Fibroblast of villous mesenchyme (primary cell): Measurements from ENCODE around the gene GLIPR2. TPM values are rescaled to one million over a fixed set of nuclear protein-coding genes. Genes with fewer than 3 reads are reported as not detected.

Source experiments
- DNase-seq: peaks from one replicate; pipeline ENCODE4 v3.0.0-alpha.2; 2010; ENCODE audit warnings: low read depth
- H3K4me3 ChIP-seq: 2 replicates; pipeline ENCODE4 v1.5.1; 2011; ENCODE audit warnings: low read depth, mild to moderate bottlenecking, low read length
- CTCF ChIP-seq: IDR thresholded peaks from 2 replicates; pipeline ENCODE4 v1.5.1; 2012; ENCODE audit warnings: low read depth, mild to moderate bottlenecking, low read length; ENCODE audit not compliant: insufficient read depth
- total RNA-seq: library from RNA; depleted of rRNA; stranded (reverse); fragments of >200 nt; gene quantifications from 2 replicates; pipeline ENCODE4 v1.2.3, GENCODE V29; 2012

GLIPR2 gene
- total RNA-seq, 1 donor: 29.4 TPM

GRCh38 chr9:36137392-36138004, 965 bp downstream of the GLIPR2 start:
- peak overlapping the region; percentile 77 for H3K4me3 ChIP-seq
- TF ChIP-seq CTCF: no peak
- peak; percentile 35 for DNase-seq

DNA sequence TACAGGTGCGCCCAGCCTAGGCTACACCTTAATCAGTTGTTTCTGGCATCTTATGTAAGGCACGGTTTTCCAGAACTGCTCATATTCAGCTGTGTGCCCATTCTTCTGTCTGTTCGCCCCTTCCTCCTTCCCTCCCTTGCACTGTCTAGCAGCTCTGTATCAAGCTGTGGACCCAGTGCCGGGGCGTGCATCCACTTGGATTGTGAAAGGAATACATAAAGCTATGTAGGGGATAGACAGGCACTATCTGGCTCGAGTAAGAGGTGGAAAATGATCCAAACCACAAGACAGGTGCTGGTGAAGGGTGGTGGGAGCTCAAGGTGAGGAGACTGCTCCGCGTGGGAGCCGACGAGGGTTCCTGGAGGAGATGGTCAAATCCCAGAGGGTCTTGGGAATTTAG, 2.0 kb downstream of the GLIPR2 start:
- TF ChIP-seq CTCF: no peak
- no peak for DNase-seq
- no peak overlapping the region for H3K4me3 ChIP-seq

- TF ChIP-seq CTCF: no peak
- DNase-seq: no peak
- no peak overlapping the region for H3K4me3 ChIP-seq
These were observed 2.4 kb downstream of the GLIPR2 start for GRCh38 chr9:36138901-36139300.

DNA sequence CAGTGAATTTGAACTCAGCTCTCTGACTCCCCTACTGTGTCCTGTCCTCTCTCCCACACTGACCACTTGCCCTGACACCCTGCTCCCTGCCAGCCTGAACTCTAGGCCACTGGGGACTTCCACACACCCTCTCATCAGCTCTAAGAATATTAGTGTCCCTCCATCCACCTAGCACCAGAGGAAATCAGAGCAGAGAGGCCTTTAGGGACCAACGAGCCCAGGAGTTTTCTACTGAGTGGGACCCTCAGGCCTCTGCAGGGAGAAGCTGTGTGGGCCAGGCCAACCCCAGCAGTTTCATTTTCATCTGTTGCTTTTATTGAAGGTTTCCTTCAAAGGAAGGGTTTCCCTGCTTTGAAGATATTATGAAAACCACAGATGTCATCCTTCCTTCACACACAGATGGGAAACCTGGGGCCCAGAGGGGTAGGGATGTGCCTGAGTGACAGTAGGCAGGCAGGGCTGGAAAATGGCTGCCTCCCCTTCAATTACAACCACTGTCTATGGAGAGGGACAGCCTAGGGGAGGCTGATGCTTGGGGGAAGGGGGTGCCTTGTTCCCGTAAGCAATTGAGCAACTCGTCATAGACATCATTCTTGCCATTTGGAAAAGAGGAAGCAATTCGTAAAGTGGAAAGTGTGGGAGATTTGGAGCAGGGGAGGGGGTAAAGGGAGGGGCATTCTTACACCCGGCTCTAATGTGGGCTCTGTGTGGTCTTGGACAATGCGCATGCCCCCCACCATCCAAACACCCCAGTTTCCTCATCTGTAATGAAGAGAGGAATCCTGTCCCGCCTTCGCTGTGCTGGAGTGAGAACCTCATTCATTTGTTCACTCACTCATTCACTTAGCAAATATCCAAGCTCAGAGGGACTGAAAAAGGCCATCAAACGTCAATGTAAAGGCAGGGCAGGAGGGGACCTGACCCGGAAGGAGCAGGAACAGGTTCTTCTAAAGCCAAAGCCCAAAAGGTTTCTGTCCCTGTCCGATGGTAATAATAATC, 3.9 kb downstream of the GLIPR2 start:
- DNase-seq: no peak
- no peak overlapping the region for H3K4me3 ChIP-seq
- no peak for TF ChIP-seq CTCF

DNA sequence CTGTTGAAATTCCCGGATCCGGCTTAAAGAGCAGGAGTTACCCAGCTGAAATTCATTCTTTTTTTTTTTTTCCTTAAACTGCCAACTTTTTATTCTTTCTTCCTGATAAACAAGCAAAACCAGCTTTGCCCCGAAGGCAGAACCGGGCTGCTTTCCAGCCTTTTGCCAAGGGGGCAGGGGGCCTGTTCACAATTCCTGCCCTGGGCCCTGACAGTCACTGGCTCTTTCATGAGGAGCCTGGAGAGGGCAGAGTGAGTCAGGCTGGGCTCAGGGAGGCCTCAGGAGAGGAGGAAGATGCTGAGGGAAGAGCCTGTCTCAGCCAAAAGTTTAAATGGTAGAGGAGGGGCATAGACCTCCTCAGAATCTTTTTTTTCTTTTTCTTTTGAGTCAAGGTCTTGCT, 4.8 kb downstream of the GLIPR2 start:
- DNase-seq: peak; percentile 48
- TF ChIP-seq CTCF: peak; percentile 58
- no peak overlapping the region for H3K4me3 ChIP-seq

- TF ChIP-seq CTCF: no peak
- DNase-seq: no peak
- H3K4me3 ChIP-seq: no peak overlapping the region
These were observed 5.2 kb downstream of the GLIPR2 start for GRCh38 chr9:36141761-36142160.
